Effector memory CD8-positive, alpha-beta T cell (primary cell): Measurements from ENCODE around the gene PDCD1.
"Not testable (repeated sequence)": the region's sequence is repeated elsewhere in the genome, so short reads cannot be mapped to it uniquely, and the experiment has no call there.

ENCODE experiments used
- ATAC-seq: fragments of 150-1000 bp; cut with Tn5 transposase; replicated peaks from 2 replicates; pipeline ENCODE4 v1.10.0; 2021; ENCODE audit warnings: mild to moderate bottlenecking, moderate library complexity
- DNase-seq, 3 experiments: peaks; one replicate each; pipeline ENCODE4 v3.0.0; 2021
- H3K27ac Mint-ChIP-seq, 2 donors: one replicate each; pipeline ENCODE4 v1.8.0; 2022; ENCODE audit warnings: mild to moderate bottlenecking in 2 of 2, mixed read lengths in 2 of 2, moderate library complexity in 2 of 2
- H3K27me3 Mint-ChIP-seq, 2 donors: one replicate each; pipeline ENCODE4 v1.8.0; 2022; ENCODE audit warnings: mixed read lengths in 2 of 2
- H3K36me3 Mint-ChIP-seq: one replicate; pipeline ENCODE4 v1.8.0; 2022; ENCODE audit warnings: mild to moderate bottlenecking, moderate library complexity, mixed read lengths; ENCODE audit not compliant: insufficient read depth
- H3K4me1 Mint-ChIP-seq, 2 donors: one replicate each; pipeline ENCODE4 v1.8.0; 2022; ENCODE audit warnings: low read depth in 2 of 2, mixed read lengths in 2 of 2
- H3K4me3 Mint-ChIP-seq, 2 donors: one replicate each; pipeline ENCODE4 v1.8.0; 2022; ENCODE audit warnings: mild to moderate bottlenecking in 2 of 2, mixed read lengths in 2 of 2, moderate library complexity in 2 of 2
- H3K9me3 Mint-ChIP-seq, 2 donors: one replicate each; pipeline ENCODE4 v1.8.0; 2022; ENCODE audit warnings: mixed read lengths in 2 of 2

Gene PDCD1

GRCh38 chr2:241877989-241878970 is 19.6 kb upstream of the PDCD1 start:
- Mint-ChIP-seq H3K9me3 (no peaks in the 10 kb centered on the region), H3K27ac (no peak overlapping the region), H3K27me3 (no peaks in the 10 kb centered on the region), H3K4me3 (no peak overlapping the region), H3K4me1 (peaks cover 30 to 33% of the 10 kb centered on the region in 2 donors), H3K36me3 (peaks cover 30% of the 10 kb centered on the region)
- ATAC-seq (no peak), DNase-seq (peak; percentile 67 to 73 (median 72))

GRCh38 chr2:241877197-241877685 is 18.5 kb upstream of the PDCD1 start:
- H3K9me3 Mint-ChIP-seq, result no peaks in the 10 kb centered on the region
- H3K27me3 Mint-ChIP-seq, result no peaks in the 10 kb centered on the region
- ATAC-seq (no peak), DNase-seq (no peak)
- no peak overlapping the region for H3K4me3 Mint-ChIP-seq
- peaks cover 30 to 35% of the 10 kb centered on the region in 2 donors for H3K4me1 Mint-ChIP-seq
- peaks cover 29% of the 10 kb centered on the region for H3K36me3 Mint-ChIP-seq
- no peak overlapping the region for H3K27ac Mint-ChIP-seq

- H3K27ac Mint-ChIP-seq, result no peak overlapping the region
- peaks cover 24% of the 10 kb centered on the region for H3K36me3 Mint-ChIP-seq
- peaks cover 32 to 35% of the 10 kb centered on the region in 2 donors for H3K4me1 Mint-ChIP-seq
- DNase-seq, result no peak
- ATAC-seq, result no peak
- no peaks in the 10 kb centered on the region for H3K27me3 Mint-ChIP-seq
- H3K4me3 Mint-ChIP-seq, result no peak overlapping the region
- no peaks in the 10 kb centered on the region for H3K9me3 Mint-ChIP-seq
Observed at GRCh38 chr2:241876528-241877196, 18.0 kb upstream of the PDCD1 start.

DNA sequence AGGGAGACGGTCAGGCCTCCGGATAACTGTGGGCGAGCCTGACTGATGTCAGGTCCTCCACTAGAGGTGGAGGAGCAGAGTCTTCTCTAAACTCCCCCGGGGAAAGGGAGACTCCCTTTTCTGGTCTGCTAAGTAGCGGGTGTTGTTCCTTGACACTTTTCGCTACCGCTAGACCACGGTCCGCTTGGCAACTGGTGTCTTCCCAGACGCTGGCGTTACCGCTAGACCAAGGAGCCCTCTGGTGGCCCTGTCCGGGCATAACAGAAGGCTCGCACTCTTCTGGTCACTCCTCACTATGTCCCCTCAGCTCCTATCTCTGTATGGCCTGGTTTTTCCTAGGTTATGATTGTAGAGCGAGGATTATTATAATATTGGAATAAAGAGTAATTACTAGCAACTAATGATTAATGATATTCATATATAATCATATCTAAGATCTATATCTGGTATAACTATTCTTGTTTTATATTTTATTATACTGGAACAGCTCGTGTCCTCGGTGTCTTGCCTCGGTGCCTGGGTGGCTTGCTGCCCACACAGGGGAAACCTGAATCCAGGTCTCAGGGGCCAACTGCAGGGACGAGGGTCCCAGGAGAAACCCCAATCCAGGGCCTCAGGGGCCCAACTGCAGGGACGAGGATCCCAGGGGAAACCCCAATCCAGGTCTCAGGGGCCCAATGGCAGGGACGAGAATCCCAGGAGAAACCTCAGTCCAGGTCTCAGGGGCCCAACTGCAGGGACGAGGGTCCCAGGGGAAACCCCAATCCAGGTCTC is 17.2 kb upstream of the PDCD1 start:
- not testable (repeated sequence) for DNase-seq, H3K9me3 Mint-ChIP-seq, H3K27me3 Mint-ChIP-seq, ATAC-seq, H3K27ac Mint-ChIP-seq, H3K4me3 Mint-ChIP-seq
- peaks cover 23% of the 10 kb centered on the region for H3K36me3 Mint-ChIP-seq
- peaks cover 32 to 35% of the 10 kb centered on the region in 2 donors for H3K4me1 Mint-ChIP-seq

DNA sequence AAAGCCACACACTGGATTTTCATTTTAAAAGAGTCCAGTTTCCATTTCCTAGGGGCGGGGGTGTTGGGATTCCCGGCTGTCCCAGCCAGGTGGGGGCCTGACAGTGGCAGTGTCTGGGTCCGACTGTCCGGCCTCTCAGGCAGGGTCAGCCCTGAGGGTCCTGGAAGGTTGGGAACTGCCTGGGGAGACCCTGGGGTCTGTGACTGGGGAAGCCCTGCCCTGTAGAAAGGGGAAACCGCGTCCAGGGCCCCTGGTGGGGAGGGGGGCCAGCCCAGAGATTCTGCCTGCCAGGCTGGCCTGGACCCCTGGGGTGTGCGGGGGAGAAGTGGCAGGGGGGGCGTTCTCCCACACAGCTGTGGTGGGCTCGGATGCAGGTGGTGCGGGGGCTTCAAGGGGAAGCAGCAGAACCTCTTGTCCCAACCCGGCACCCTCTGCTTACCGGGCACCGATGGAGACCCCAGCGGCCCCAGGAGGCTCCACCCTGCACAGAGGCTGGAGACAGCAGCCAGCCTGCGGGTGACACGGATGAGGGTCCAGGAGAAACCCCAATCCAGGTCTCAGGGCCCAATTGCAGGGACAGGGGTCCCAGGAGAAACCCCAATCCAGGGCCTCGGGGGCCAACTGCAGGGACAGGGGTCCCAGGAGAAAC is 15.7 kb upstream of the PDCD1 start:
- Mint-ChIP-seq H3K36me3 (peaks cover 19% of the 10 kb centered on the region), H3K9me3 (no peaks in the 10 kb centered on the region), H3K27me3 (no peaks in the 10 kb centered on the region), H3K4me1 (peaks cover 33 to 34% of the 10 kb centered on the region in 2 donors), H3K27ac (peak overlapping the region in 1 of 2 donors; percentile 23), H3K4me3 (no peak overlapping the region)
- DNase-seq, result no peak
- ATAC-seq, result no peak

DNA sequence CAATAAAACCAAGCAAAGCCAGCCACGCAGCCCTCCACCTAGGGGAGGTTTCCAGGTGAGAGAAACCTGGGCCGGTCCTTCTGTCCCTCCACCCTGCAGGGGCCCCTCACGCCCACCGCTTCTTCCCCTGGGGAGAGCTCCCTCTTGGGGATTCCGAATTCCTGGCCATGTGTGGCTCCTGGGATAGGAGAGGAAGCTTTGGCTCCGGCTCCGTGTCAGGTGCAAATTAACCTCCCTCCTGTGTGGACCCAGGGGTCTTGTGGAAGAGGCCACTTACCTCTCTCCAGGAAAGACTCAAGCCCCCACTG is 15.1 kb upstream of the PDCD1 start:
- Mint-ChIP-seq H3K9me3 (no peaks in the 10 kb centered on the region), H3K4me1 (peaks cover 38 to 40% of the 10 kb centered on the region in 2 donors), H3K36me3 (peaks cover 24% of the 10 kb centered on the region), H3K27me3 (no peaks in the 10 kb centered on the region), H3K27ac (peak overlapping the region; percentile 16 to 23), H3K4me3 (peak overlapping the region; percentile 33 to 64)
- DNase-seq (no peak), ATAC-seq (no peak)

- ATAC-seq, result no peak
- Mint-ChIP-seq H3K4me3 (peak overlapping the region; percentile 33 to 77), H3K36me3 (peaks cover 29% of the 10 kb centered on the region), H3K27me3 (no peaks in the 10 kb centered on the region), H3K4me1 (peaks cover 43 to 45% of the 10 kb centered on the region in 2 donors), H3K27ac (peak overlapping the region in 1 of 2 donors; percentile 16), H3K9me3 (no peaks in the 10 kb centered on the region)
- DNase-seq, result no peak
Observed at GRCh38 chr2:241873081-241873802, 14.5 kb upstream of the PDCD1 start.

DNA sequence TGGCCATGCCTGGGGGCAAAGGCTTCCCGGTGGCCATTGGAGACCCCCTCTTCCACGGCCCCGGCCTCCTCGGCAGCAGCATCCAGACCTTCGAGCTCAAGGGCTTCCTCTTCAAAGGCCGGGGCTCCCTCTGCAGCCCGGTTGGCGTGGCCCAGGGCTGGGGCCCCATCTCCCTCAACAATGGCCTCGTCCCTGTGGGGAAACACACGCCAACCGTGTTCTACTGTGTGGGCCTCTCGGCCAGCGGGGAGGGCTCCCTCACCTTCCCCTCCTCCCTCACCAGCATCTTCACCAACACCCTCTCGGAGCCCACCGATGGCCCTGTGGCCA is 13.6 kb upstream of the PDCD1 start:
- DNase-seq, result no peak
- no peaks in the 10 kb centered on the region for H3K9me3 Mint-ChIP-seq
- peaks cover 33% of the 10 kb centered on the region for H3K36me3 Mint-ChIP-seq
- no peaks in the 10 kb centered on the region for H3K27me3 Mint-ChIP-seq
- H3K4me1 Mint-ChIP-seq, result peaks cover 50 to 51% of the 10 kb centered on the region in 2 donors
- peak overlapping the region; percentile 82 to 83 for H3K27ac Mint-ChIP-seq
- peak overlapping the region; percentile 58 to 77 for H3K4me3 Mint-ChIP-seq
- no peak for ATAC-seq

DNA sequence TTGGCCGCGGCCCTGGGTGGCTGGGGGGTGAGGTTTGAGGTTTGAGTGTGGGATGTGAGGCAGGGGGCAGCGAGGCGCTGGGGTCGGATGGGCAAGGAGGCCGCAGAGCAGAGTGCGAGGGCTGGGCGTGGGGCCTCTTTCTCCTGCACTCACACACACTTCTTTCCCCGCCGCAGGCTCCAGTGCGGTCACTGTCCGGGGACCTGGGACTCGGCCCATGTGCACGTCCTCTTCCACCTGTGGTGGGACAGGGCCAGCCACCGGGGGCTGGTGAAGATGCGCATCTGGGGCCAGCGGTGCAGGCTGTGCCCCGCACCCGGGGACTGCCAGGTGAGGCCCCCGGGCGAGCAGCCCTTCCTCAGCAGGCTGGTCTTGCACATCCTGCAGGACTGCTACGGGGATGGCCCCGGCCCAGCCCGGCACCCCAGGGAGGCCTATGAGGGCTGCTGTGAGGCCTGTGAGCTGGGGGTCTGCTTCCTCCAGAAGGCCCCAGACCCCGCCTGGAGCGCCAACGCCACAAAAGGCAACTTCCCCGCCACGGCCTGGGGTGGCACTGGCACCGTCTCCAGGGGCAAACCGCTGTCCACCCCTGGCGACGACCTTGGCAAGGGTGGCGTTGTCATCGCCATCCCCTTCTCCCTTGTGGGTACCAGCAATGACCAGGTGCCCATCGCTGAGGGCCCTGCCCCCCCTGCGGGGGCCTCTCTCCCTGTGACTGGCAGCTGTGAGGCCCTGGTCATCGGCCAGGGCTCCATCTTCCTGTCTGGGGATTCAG is 13.0 kb upstream of the PDCD1 start:
- peak overlapping the region; percentile 95 to 98 for H3K27ac Mint-ChIP-seq

GRCh38 chr2:241870611-241871537 is 12.2 kb upstream of the PDCD1 start:
- peak; percentile 55 for ATAC-seq
- H3K36me3 Mint-ChIP-seq, result peaks cover 35% of the 10 kb centered on the region
- peak overlapping the region; percentile 95 to 98 for H3K27ac Mint-ChIP-seq
- peak; percentile 71 to 76 (median 75) for DNase-seq
- peak overlapping the region; percentile 87 to 91 for H3K4me3 Mint-ChIP-seq
- no peaks in the 10 kb centered on the region for H3K27me3 Mint-ChIP-seq
- peaks cover 51 to 54% of the 10 kb centered on the region in 2 donors for H3K4me1 Mint-ChIP-seq
- no peaks in the 10 kb centered on the region for H3K9me3 Mint-ChIP-seq

More for the DNA sequence above, 13.0 kb upstream of the PDCD1 start:
- Mint-ChIP-seq H3K36me3 (peaks cover 33% of the 10 kb centered on the region), H3K27me3 (no peaks in the 10 kb centered on the region), H3K4me3 (peak overlapping the region; percentile 87 to 91), H3K9me3 (no peaks in the 10 kb centered on the region), H3K4me1 (peaks cover 50 to 53% of the 10 kb centered on the region in 2 donors)
- DNase-seq, result no peak
- ATAC-seq, result no peak

GRCh38 chr2:241870081-241870541 is 11.4 kb upstream of the PDCD1 start:
- no peaks in the 10 kb centered on the region for H3K27me3 Mint-ChIP-seq
- peaks cover 39% of the 10 kb centered on the region for H3K36me3 Mint-ChIP-seq
- DNase-seq (no peak), ATAC-seq (no peak)
- no peaks in the 10 kb centered on the region for H3K9me3 Mint-ChIP-seq
- H3K4me1 Mint-ChIP-seq, result peaks cover 54% of the 10 kb centered on the region in 2 donors
- no peak overlapping the region for H3K27ac Mint-ChIP-seq
- H3K4me3 Mint-ChIP-seq, result peak overlapping the region in 1 of 2 donors; percentile 14
